ENCODE data around the gene PLCL2.
"Not testable (repeated sequence)": the region's sequence is repeated elsewhere in the genome, so short reads cannot be mapped to it uniquely, and the experiment has no call there.

The PLCL2 gene

GRCh38 chr3:16960125-16960524 lies 75.4 kb downstream of the PLCL2 start:
- no peak for TF ChIP-seq CTCF (IDR thresholded peaks at IDR 0.05)
- no peak for DNase-seq (ENCODE audit: low spot score)

GRCh38 chr3:16961621-16962205 lies 77.0 kb downstream of the PLCL2 start:
- DNase-seq (ENCODE audit: low spot score), result no peak
- Histone ChIP-seq H3K27ac (no peak overlapping the region), H3K4me3 (no peak overlapping the region)
- no peak for TF ChIP-seq CTCF (IDR thresholded peaks at IDR 0.05)

More at GRCh38 chr3:16960125-16960524, 75.4 kb downstream of the PLCL2 start:
- no peak overlapping the region for H3K4me3 ChIP-seq
- no peak overlapping the region for H3K27ac ChIP-seq

GRCh38 chr3:16975083-16975482 lies 90.3 kb downstream of the PLCL2 start:
- Histone ChIP-seq H3K27ac (no peak overlapping the region), H3K4me3 (no peak overlapping the region)
- DNase-seq (ENCODE audit: low spot score), result no peak
- TF ChIP-seq CTCF (IDR thresholded peaks at IDR 0.05), result no peak

GRCh38 chr3:16978234-16978920 lies 93.6 kb downstream of the PLCL2 start:
- no peak for TF ChIP-seq CTCF (IDR thresholded peaks at IDR 0.05)
- Histone ChIP-seq H3K4me3 (peak overlapping the region; percentile 48), H3K27ac (peak overlapping the region; percentile 66 to 70)
- no peak for DNase-seq (ENCODE audit: low spot score)

- H3K27ac ChIP-seq, result peak overlapping the region in 1 of 2 donors; percentile 66
- DNase-seq (ENCODE audit: low spot score), result no peak
- no peak overlapping the region for H3K4me3 ChIP-seq
- TF ChIP-seq CTCF (IDR thresholded peaks at IDR 0.05), result no peak
Observed at GRCh38 chr3:16978921-16979271, 94.1 kb downstream of the PLCL2 start.

GRCh38 chr3:16979769-16980515 lies 95.2 kb downstream of the PLCL2 start:
- DNase-seq (ENCODE audit: low spot score); H3K4me3 ChIP-seq; H3K27ac ChIP-seq: not testable (repeated sequence)

- DNase-seq (ENCODE audit: low spot score); H3K4me3 ChIP-seq; H3K27ac ChIP-seq: not testable (repeated sequence)
Observed at GRCh38 chr3:16980526-16980925, 95.8 kb downstream of the PLCL2 start.

GRCh38 chr3:16982460-16982859 lies 97.7 kb downstream of the PLCL2 start:
- no peak overlapping the region for H3K27ac ChIP-seq
- DNase-seq (ENCODE audit: low spot score), result no peak
- no peak for TF ChIP-seq CTCF (IDR thresholded peaks at IDR 0.05)
- no peak overlapping the region for H3K4me3 ChIP-seq
